IMR-90 (cell line): ENCODE measurements around the gene UQCC5.

ENCODE experiments used
- CEBPB ChIP-seq: IDR thresholded peaks from 2 replicates; pipeline ENCODE4 v1.6.1; 2012; ENCODE audit warnings: low read depth, low read length, improper control_type of control experiment
- CHD1 ChIP-seq: IDR thresholded peaks from 2 replicates; pipeline ENCODE4 v1.6.1; 2012; ENCODE audit warnings: low read depth, low read length, improper control_type of control experiment
- FOS ChIP-seq: fragments of 150-350 bp; IDR thresholded peaks from 2 replicates; pipeline ENCODE4 v1.6.1; 2016; ENCODE audit warnings: low read depth, low read length
- MAFK ChIP-seq: IDR thresholded peaks from 2 replicates; pipeline ENCODE4 v1.6.1; 2012; ENCODE audit warnings: low read depth, low read length, improper control_type of control experiment
- MAZ ChIP-seq: IDR thresholded peaks from 2 replicates; pipeline ENCODE4 v1.6.1; 2012; ENCODE audit warnings: low read depth, mild to moderate bottlenecking, low read length, improper control_type of control experiment, moderate library complexity, borderline replicate concordance
- MXI1 ChIP-seq: IDR thresholded peaks from 2 replicates; pipeline ENCODE4 v1.6.1; 2012; ENCODE audit warnings: low read depth, mild to moderate bottlenecking, low read length, moderate library complexity, borderline replicate concordance
- NFE2L2 ChIP-seq: fragments of 150-350 bp; IDR thresholded peaks from 2 replicates; pipeline ENCODE4 v1.6.1; 2016; ENCODE audit warnings: low read depth, mild to moderate bottlenecking, low read length
- POLR2A ChIP-seq: IDR thresholded peaks from 2 replicates; pipeline ENCODE4 v1.6.1; 2012; ENCODE audit warnings: mild to moderate bottlenecking, low read depth, low read length
- RAD21 ChIP-seq: IDR thresholded peaks from 2 replicates; pipeline ENCODE4 v1.6.1; 2012; ENCODE audit warnings: low read length, improper control_type of control experiment
- RCOR1 ChIP-seq: IDR thresholded peaks from 2 replicates; pipeline ENCODE4 v1.6.1; 2012; ENCODE audit warnings: mild to moderate bottlenecking, low read length, improper control_type of control experiment; ENCODE audit not compliant: insufficient replicate concordance
- RFX5 ChIP-seq: IDR thresholded peaks from 2 replicates; pipeline ENCODE4 v1.8.0; 2012; ENCODE audit warnings: low read depth, mild to moderate bottlenecking, low read length, moderate library complexity
- SMC3 ChIP-seq: fragments of 150-350 bp; IDR thresholded peaks from 2 replicates; pipeline ENCODE4 v1.6.1; 2016; ENCODE audit warnings: low read depth, mild to moderate bottlenecking, antibody characterized with exemption, low read length, moderate library complexity
- TF ChIP-seq, protein P1 (sequence below): conservative IDR thresholded peaks from 2 replicates; pipeline ENCODE4 v1.5.1; 2012; ENCODE audit warnings: mild to moderate bottlenecking, low read depth, low read length, improper control_type of control experiment
- TF ChIP-seq, protein P2 (sequence below): fragments of 150-350 bp; IDR thresholded peaks from 2 replicates; pipeline ENCODE4 v1.6.1; 2017; ENCODE audit warnings: mild to moderate bottlenecking, antibody characterized with exemption, low read length, low read depth

DNA sequence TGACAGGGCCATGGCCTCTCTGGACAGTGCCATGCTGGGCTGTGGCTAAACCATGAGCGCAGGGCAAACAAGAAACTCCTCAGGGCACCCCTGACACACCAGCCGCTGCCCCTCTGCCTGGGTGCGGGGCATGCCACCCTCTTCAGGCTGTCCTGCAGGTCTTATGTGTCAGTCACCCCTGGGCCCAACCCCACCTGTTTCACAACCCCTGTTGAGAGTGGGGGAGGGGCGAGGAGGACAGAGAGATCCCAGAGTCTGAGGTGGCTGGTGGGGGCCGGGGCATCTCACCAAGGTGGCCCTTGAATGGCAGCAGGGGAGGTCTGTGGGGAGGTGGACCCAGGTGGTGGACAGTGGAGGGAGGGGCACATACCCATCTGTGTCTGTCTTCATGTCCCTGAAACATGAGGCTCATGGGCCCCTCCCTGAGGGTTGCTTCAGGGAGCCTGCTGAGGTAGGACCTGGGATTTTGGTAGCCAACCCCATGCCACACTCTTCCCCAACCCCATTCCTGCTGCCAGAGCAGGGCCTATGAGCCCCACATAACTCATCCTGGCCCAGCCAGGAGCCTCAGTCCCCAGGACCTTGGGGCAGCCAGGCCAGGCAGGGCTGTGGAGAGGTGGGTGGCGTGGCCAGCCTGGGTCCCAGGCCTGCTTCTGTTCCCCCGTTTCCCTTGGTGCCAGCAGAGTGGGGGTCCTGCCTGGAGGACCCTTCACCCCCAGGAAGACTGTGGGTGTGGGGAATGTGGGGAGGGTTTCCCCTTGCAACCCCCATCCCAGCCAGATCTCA is 43.0 kb upstream of the UQCC5 start:
- TF ChIP-seq, protein P1, sequence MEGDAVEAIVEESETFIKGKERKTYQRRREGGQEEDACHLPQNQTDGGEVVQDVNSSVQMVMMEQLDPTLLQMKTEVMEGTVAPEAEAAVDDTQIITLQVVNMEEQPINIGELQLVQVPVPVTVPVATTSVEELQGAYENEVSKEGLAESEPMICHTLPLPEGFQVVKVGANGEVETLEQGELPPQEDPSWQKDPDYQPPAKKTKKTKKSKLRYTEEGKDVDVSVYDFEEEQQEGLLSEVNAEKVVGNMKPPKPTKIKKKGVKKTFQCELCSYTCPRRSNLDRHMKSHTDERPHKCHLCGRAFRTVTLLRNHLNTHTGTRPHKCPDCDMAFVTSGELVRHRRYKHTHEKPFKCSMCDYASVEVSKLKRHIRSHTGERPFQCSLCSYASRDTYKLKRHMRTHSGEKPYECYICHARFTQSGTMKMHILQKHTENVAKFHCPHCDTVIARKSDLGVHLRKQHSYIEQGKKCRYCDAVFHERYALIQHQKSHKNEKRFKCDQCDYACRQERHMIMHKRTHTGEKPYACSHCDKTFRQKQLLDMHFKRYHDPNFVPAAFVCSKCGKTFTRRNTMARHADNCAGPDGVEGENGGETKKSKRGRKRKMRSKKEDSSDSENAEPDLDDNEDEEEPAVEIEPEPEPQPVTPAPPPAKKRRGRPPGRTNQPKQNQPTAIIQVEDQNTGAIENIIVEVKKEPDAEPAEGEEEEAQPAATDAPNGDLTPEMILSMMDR = no peak
- TF ChIP-seq POLR2A = no peak
- TF ChIP-seq, protein P2, sequence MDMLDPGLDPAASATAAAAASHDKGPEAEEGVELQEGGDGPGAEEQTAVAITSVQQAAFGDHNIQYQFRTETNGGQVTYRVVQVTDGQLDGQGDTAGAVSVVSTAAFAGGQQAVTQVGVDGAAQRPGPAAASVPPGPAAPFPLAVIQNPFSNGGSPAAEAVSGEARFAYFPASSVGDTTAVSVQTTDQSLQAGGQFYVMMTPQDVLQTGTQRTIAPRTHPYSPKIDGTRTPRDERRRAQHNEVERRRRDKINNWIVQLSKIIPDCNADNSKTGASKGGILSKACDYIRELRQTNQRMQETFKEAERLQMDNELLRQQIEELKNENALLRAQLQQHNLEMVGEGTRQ = no peak
- TF ChIP-seq MAZ = no peak
- no peak for TF ChIP-seq FOS
- no peak for TF ChIP-seq CEBPB
- TF ChIP-seq MXI1 = no peak
- TF ChIP-seq RCOR1 = no peak
- TF ChIP-seq MAFK = no peak
- TF ChIP-seq RFX5 = no peak
- TF ChIP-seq RAD21 = no peak
- no peak for TF ChIP-seq SMC3
- TF ChIP-seq NFE2L2 = no peak
- no peak for TF ChIP-seq CHD1
